ENCODE data around the gene LYPD1. TPM values are rescaled to one million over a fixed set of nuclear protein-coding genes. Genes with fewer than 3 reads are reported as not detected.
A peak's percentile ranks its signal among the peaks of the same experiment; 100 is the strongest.

LYPD1 gene
- total and polyA plus RNA-seq, 8 donors, result 1.1 to 8.4 (median 3.3) TPM; not detected in 3

- no peaks in the 10 kb centered on the region for H3K27me3 ChIP-seq
- peaks cover 0 to 16% (median 9%) of the 10 kb centered on the region in 4 donors for H3K4me1 ChIP-seq
- DNase-seq, result no peak
- WGBS, 5 donors, result 59 to 78% (median 77%) methylated on average over 3 of the region's 3 CpGs
- no peak overlapping the region for H3K27ac ChIP-seq
- no peak for TF ChIP-seq POLR2A (IDR thresholded peaks at IDR 0.05)
- no peak for TF ChIP-seq POLR2AphosphoS5 (IDR thresholded peaks at IDR 0.05)
- TF ChIP-seq CTCF (IDR thresholded peaks at IDR 0.05), result no peak
- no peak overlapping the region for H3K4me3 ChIP-seq
- no peaks in the 10 kb centered on the region for H3K9me3 ChIP-seq
- H3K36me3 ChIP-seq, result no peaks in the 10 kb centered on the region
- intact Hi-C loops (cut with DNase I; ENCODE audit: low total_unique reads), result no loop called here
Observed at GRCh38 chr2:132627536-132627935, 42.5 kb downstream of the LYPD1 start.

GRCh38 chr2:132623096-132623839 is 46.7 kb downstream of the LYPD1 start:
- H3K27ac ChIP-seq, result no peak overlapping the region
- H3K27me3 ChIP-seq, result no peaks in the 10 kb centered on the region
- no peaks in the 10 kb centered on the region for H3K9me3 ChIP-seq
- TF ChIP-seq POLR2AphosphoS5 (IDR thresholded peaks at IDR 0.05), result no peak
- no peak for TF ChIP-seq POLR2A (IDR thresholded peaks at IDR 0.05)
- no peak for TF ChIP-seq CTCF (IDR thresholded peaks at IDR 0.05)
- no peak for TF ChIP-seq EP300 (IDR thresholded peaks at IDR 0.05)
- WGBS, 5 donors, result 75 to 82% (median 76%) methylated on average over 9 of the region's 9 CpGs
- intact Hi-C loops (cut with DNase I; ENCODE audit: low total_unique reads), result no loop called here
- no peak overlapping the region for H3K4me3 ChIP-seq
- no peaks in the 10 kb centered on the region for H3K36me3 ChIP-seq
- DNase-seq, result no peak
- peaks cover 0 to 10% (median 3%) of the 10 kb centered on the region in 4 donors for H3K4me1 ChIP-seq

- WGBS, 5 donors, result 38 to 66% (median 44%) methylated on average over 5 to 8 of the region's 8 CpGs
- Histone ChIP-seq H3K4me1 (peaks cover 0 to 10% (median 5%) of the 10 kb centered on the region in 4 donors), H3K27me3 (no peaks in the 10 kb centered on the region), H3K4me3 (no peak overlapping the region), H3K27ac (peak overlapping the region in 3 of 5 donors; percentile 9 to 58 (median 48)), H3K9me3 (no peaks in the 10 kb centered on the region), H3K36me3 (no peaks in the 10 kb centered on the region)
- DNase-seq, result peak; percentile 37 to 82
- peak in 1 of 3 donors; percentile 5 for TF ChIP-seq POLR2AphosphoS5 (IDR thresholded peaks at IDR 0.05)
- TF ChIP-seq EP300 (IDR thresholded peaks at IDR 0.05), result no peak
- intact Hi-C loops (cut with DNase I; ENCODE audit: low total_unique reads), result no loop called here
Observed at GRCh38 chr2:132621131-132621875, 48.7 kb downstream of the LYPD1 start.

GRCh38 chr2:132620115-132620514 is 49.9 kb downstream of the LYPD1 start:
- Histone ChIP-seq H3K4me3 (no peak overlapping the region), H3K9me3 (no peaks in the 10 kb centered on the region), H3K4me1 (peaks cover 0 to 14% (median 8%) of the 10 kb centered on the region in 4 donors), H3K27ac (no peak overlapping the region), H3K36me3 (no peaks in the 10 kb centered on the region), H3K27me3 (no peaks in the 10 kb centered on the region)
- no peak for DNase-seq
- intact Hi-C loops (cut with DNase I; ENCODE audit: low total_unique reads), result no loop called here
- no peak for TF ChIP-seq POLR2AphosphoS5 (IDR thresholded peaks at IDR 0.05)
- no peak for TF ChIP-seq POLR2A (IDR thresholded peaks at IDR 0.05)
- TF ChIP-seq EP300 (IDR thresholded peaks at IDR 0.05), result no peak
- no peak for TF ChIP-seq CTCF (IDR thresholded peaks at IDR 0.05)
- WGBS, 5 donors, result 17 to 53% (median 40%) methylated on average over 1 to 2 of the region's 2 CpGs
